ENCODE data around the gene ZNF783. TPM values are rescaled to one million over a fixed set of nuclear protein-coding genes. Genes with fewer than 3 reads are reported as not detected.

Gene ZNF783
- polyA plus RNA-seq, 2 of the 4 experiments (the other 2 are of a cell fraction) = 7.4 to 8.0 TPM

GRCh38 chr7:149286811-149287400 lies 24.9 kb downstream of the ZNF783 start:
- TF ChIP-seq FOSB (CRISPR knock-in tag; IDR thresholded peaks at IDR 0.05) = no peak
- TF ChIP-seq EHMT2 (IDR thresholded peaks at IDR 0.05; ENCODE audit: low read depth) = no peak
- Histone ChIP-seq H3K9me3 (no peaks in the 10 kb centered on the region), H3K4me2 (no peak overlapping the region), H3K27ac (no peak overlapping the region), H3K4me3 (no peak overlapping the region), H3K4me1 (no peaks in the 10 kb centered on the region)
- no peak for ATAC-seq
- DNase-seq (ENCODE audit: low read depth in 1 of 2, low spot score in 1 of 2) = no peak
- ChIA-PET CTCF (interaction anchor here (1.0 to 1.1 kb wide), 2 partner anchors 10 to 136 kb away, joined by 3 to 5 read pairs; no protein-coding TSS in a partner anchor), POLR2A (no interaction called here)
- WGBS (ENCODE audit: missing lambda C conversion rate) = 89% methylated on average over 6 of the region's 6 CpGs
- no peak for FAIRE-seq

- no peak for ATAC-seq
- DNase-seq (ENCODE audit: low read depth in 1 of 2, low spot score in 1 of 2) = no peak
- TF ChIP-seq HES2 (IDR thresholded peaks at IDR 0.05) (no peak), FOXS1 (CRISPR knock-in tag; IDR thresholded peaks at IDR 0.05) (no peak), EHF (CRISPR knock-in tag; IDR thresholded peaks at IDR 0.05) (no peak), RAD21 (conservative IDR thresholded peaks at IDR 0.05 in 1 of 2, IDR thresholded peaks at IDR 0.05 in 1 of 2) (no peak)
- TF ChIP-seq, protein P1, sequence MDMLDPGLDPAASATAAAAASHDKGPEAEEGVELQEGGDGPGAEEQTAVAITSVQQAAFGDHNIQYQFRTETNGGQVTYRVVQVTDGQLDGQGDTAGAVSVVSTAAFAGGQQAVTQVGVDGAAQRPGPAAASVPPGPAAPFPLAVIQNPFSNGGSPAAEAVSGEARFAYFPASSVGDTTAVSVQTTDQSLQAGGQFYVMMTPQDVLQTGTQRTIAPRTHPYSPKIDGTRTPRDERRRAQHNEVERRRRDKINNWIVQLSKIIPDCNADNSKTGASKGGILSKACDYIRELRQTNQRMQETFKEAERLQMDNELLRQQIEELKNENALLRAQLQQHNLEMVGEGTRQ (IDR thresholded peaks at IDR 0.05) = no peak
- CTCF ChIA-PET = interaction anchor here (0.7 kb wide), 1 partner anchor 24 kb away, joined by 3 read pairs; no protein-coding TSS in a partner anchor
- no peak overlapping the region for H3K27ac ChIP-seq
- H3K4me2 ChIP-seq = no peak overlapping the region
- H3K4me3 ChIP-seq = no peak overlapping the region
- POLR2A ChIA-PET = no interaction called here
- 87% methylated on average over 10 of the region's 10 CpGs for WGBS (ENCODE audit: missing lambda C conversion rate)
- no peaks in the 10 kb centered on the region for H3K9me3 ChIP-seq
- no peaks in the 10 kb centered on the region for H3K4me1 ChIP-seq
- no peak for FAIRE-seq
Measured at GRCh38 chr7:149287622-149288021, 25.6 kb downstream of the ZNF783 start.

GRCh38 chr7:149289262-149289661 lies 27.3 kb downstream of the ZNF783 start:
- WGBS (ENCODE audit: missing lambda C conversion rate) = 91% methylated on average over 8 of the region's 8 CpGs
- Histone ChIP-seq H3K4me3 (no peak overlapping the region), H3K4me2 (no peak overlapping the region), H3K4me1 (no peaks in the 10 kb centered on the region), H3K9me3 (no peaks in the 10 kb centered on the region), H3K27ac (no peak overlapping the region)
- no peak for FAIRE-seq
- TF ChIP-seq NFE2L2 (conservative IDR thresholded peaks at IDR 0.05; ENCODE audit: low read length) (no peak), EHF (CRISPR knock-in tag; IDR thresholded peaks at IDR 0.05) (no peak), ZNF302 (CRISPR knock-in tag; IDR thresholded peaks at IDR 0.05) (no peak), HOXB13 (CRISPR knock-in tag; IDR thresholded peaks at IDR 0.05; ENCODE audit: low read depth) (no peak), CTCF (IDR thresholded peaks at IDR 0.05) (no peak), RARB (CRISPR knock-in tag; IDR thresholded peaks at IDR 0.05) (no peak), MAZ (IDR thresholded peaks at IDR 0.05; ENCODE audit: borderline replicate concordance, low read depth, low read length) (no peak), JUNB (IDR thresholded peaks at IDR 0.05) (no peak), CBX2 (IDR thresholded peaks at IDR 0.05; ENCODE audit: borderline replicate concordance, low read depth) (no peak)
- ChIA-PET CTCF (interaction anchor here (1.4 kb wide), 1 partner anchor 27 kb away, joined by 4 read pairs; the partner anchor contains the start of gene ZNF783), POLR2A (no interaction called here)
- no peak for ATAC-seq
- DNase-seq (ENCODE audit: low read depth in 1 of 2, low spot score in 1 of 2) = no peak

DNA sequence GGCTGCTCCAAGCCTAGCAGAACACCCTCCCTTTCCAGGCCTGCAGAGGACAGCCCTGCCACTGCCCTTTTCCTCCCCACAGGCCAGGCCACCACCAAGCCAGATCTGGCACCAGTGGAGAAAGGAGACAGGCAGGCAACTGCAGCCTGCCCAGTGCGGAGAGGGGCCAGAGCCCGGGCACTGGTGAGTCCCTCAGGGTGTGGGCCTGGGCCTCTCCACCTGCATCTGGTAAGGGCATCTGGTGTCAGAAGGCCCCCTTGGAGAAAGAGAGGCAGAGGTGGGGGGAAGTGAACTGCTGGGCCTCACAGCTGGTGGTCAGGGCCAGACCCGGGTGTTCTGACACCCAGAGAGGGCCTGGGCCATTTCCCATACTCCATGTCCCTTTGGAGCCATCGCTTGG lies 27.9 kb downstream of the ZNF783 start:
- DNase-seq (ENCODE audit: low read depth in 1 of 2, low spot score in 1 of 2) (no peak), ATAC-seq (no peak), FAIRE-seq (no peak)
- 94% methylated on average over 2 of the region's 4 CpGs for WGBS (ENCODE audit: missing lambda C conversion rate)
- no peak overlapping the region for H3K4me3 ChIP-seq
- ChIA-PET POLR2A (no interaction called here), CTCF (interaction anchor here (1.2 to 1.4 kb wide), 2 partner anchors 28 kb away, joined by 4 read pairs; partner anchors contain the start of gene ZNF783)
- H3K4me1 ChIP-seq = no peaks in the 10 kb centered on the region
- H3K4me2 ChIP-seq = no peak overlapping the region
- no peak overlapping the region for H3K27ac ChIP-seq
- H3K9me3 ChIP-seq = no peaks in the 10 kb centered on the region
- TF ChIP-seq CEBPB (IDR thresholded peaks at IDR 0.05) (no peak), RFX5 (IDR thresholded peaks at IDR 0.05) (no peak), ESRRA (IDR thresholded peaks at IDR 0.05; ENCODE audit: borderline replicate concordance, low read length) (no peak), GATA3 (IDR thresholded peaks at IDR 0.05; ENCODE audit: borderline replicate concordance) (no peak), NPAS2 (CRISPR knock-in tag; IDR thresholded peaks at IDR 0.05; ENCODE audit: borderline replicate concordance) (no peak), POLR2A (IDR thresholded peaks at IDR 0.05; ENCODE audit: low read length) (no peak), MYC (IDR thresholded peaks at IDR 0.05; ENCODE audit: borderline replicate concordance, low read length) (no peak), MAFK (IDR thresholded peaks at IDR 0.05; ENCODE audit: partially characterized antibody) (no peak), PHF8 (IDR thresholded peaks at IDR 0.05; ENCODE audit: borderline replicate concordance, low read depth) (no peak)
- TF ChIP-seq, protein P2, sequence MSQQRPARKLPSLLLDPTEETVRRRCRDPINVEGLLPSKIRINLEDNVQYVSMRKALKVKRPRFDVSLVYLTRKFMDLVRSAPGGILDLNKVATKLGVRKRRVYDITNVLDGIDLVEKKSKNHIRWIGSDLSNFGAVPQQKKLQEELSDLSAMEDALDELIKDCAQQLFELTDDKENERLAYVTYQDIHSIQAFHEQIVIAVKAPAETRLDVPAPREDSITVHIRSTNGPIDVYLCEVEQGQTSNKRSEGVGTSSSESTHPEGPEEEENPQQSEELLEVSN (IDR thresholded peaks at IDR 0.05; ENCODE audit: borderline replicate concordance, low read depth) = no peak
- TF ChIP-seq, protein P3, sequence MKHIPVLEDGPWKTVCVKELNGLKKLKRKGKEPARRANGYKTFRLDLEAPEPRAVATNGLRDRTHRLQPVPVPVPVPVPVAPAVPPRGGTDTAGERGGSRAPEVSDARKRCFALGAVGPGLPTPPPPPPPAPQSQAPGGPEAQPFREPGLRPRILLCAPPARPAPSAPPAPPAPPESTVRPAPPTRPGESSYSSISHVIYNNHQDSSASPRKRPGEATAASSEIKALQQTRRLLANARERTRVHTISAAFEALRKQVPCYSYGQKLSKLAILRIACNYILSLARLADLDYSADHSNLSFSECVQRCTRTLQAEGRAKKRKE (CRISPR knock-in tag; IDR thresholded peaks at IDR 0.05; ENCODE audit: low read depth) = no peak
